K562 (cell line): ENCODE measurements around the gene MTMR10. TPM values are rescaled to one million over a fixed set of nuclear protein-coding genes. Genes with fewer than 3 reads are reported as not detected.
A peak's percentile ranks its signal among the peaks of the same experiment; 100 is the strongest.

Source experiments
- CBX5 ChIP-seq: IDR thresholded peaks from 2 replicates; pipeline ENCODE4 v1.6.1; 2014; ENCODE audit warnings: low read depth, borderline replicate concordance
- FOXA3 ChIP-seq, 2 experiments: fragments of 450-650 bp in 1 of 2; sonication (generic) in 1 of 2; formaldehyde crosslinking; IDR thresholded peaks in 1 of 2; conservative IDR thresholded peaks in 1 of 2; 2 replicates each; pipeline versions ENCODE4 v1.4.0 to v1.8.0; 2020 to 2022; ENCODE audit warnings: mild to moderate bottlenecking in 2 of 2, missing genetic modification reagents in 1 of 2
- JUN ChIP-seq, 2 experiments: sonication (generic) in 1 of 2; formaldehyde crosslinking in 1 of 2; IDR thresholded peaks; 2 replicates each; pipeline versions ENCODE4 v1.6.1 to v1.8.0; 2012 to 2022; ENCODE audit warnings: borderline replicate concordance in 2 of 2, mild to moderate bottlenecking in 2 of 2, improper control_type of control experiment in 1 of 2, low read depth in 1 of 2, low read length in 1 of 2, missing genetic modification reagents in 1 of 2
- KLF1 ChIP-seq: fragments of 450-650 bp; IDR thresholded peaks from 2 replicates; pipeline ENCODE4 v1.6.1; 2016; ENCODE audit warnings: missing genetic modification characterization, missing compliant biosample characterization
- MTA2 ChIP-seq: fragments of 450-650 bp; IDR thresholded peaks from 2 replicates; pipeline ENCODE4 v1.6.1; 2016; ENCODE audit warnings: low read depth
- MTA3 ChIP-seq: fragments of 450-650 bp; formaldehyde crosslinking; IDR thresholded peaks from 2 replicates; pipeline ENCODE4 v1.6.1; 2017; ENCODE audit warnings: mild to moderate bottlenecking, borderline replicate concordance
- NFIC ChIP-seq: fragments of 450-650 bp; IDR thresholded peaks from 2 replicates; pipeline ENCODE4 v1.6.1; 2017; ENCODE audit warnings: mild to moderate bottlenecking, inconsistent platforms
- NONO ChIP-seq, 2 experiments: fragments of 200-400 bp in 1 of 2; fragments of 450-650 bp in 1 of 2; formaldehyde crosslinking in 1 of 2; IDR thresholded peaks; 2 replicates each; pipeline ENCODE4 v1.6.1; 2017; ENCODE audit warnings: low read depth in 2 of 2, mild to moderate bottlenecking in 2 of 2, moderate library complexity in 2 of 2, low read length in 1 of 2
- POLR2B ChIP-seq: fragments of 450-650 bp; IDR thresholded peaks from 2 replicates; pipeline ENCODE4 v1.6.1; 2018; ENCODE audit warnings: low read depth; ENCODE audit not compliant: partially characterized antibody
- POLR2G ChIP-seq: fragments of 200-400 bp; formaldehyde crosslinking; IDR thresholded peaks from 2 replicates; pipeline ENCODE4 v1.6.1; 2017; ENCODE audit warnings: low read depth, mild to moderate bottlenecking, antibody characterized with exemption, low read length, moderate library complexity
- POU5F1 ChIP-seq: fragments of 150-350 bp; IDR thresholded peaks from 2 replicates; pipeline ENCODE4 v1.6.1; 2014; ENCODE audit warnings: borderline replicate concordance, low read length, low read depth, mild to moderate bottlenecking; ENCODE audit not compliant: partially characterized antibody
- RBFOX2 ChIP-seq: fragments of 200-400 bp; formaldehyde crosslinking; IDR thresholded peaks from 2 replicates; pipeline ENCODE4 v1.6.1; 2017; ENCODE audit warnings: low read depth, mild to moderate bottlenecking, low read length, moderate library complexity
- TAF7 ChIP-seq: fragments of 450-650 bp; IDR thresholded peaks from 2 replicates; pipeline ENCODE4 v1.6.1; 2016; ENCODE audit warnings: missing genetic modification characterization, missing compliant biosample characterization
- ZBTB11 ChIP-seq, 3 experiments: fragments of 200-800 bp in 1 of 3; fragments of 250-450 bp in 1 of 3; fragments of 450-650 bp in 1 of 3; sonication (Bioruptor Pico) in 1 of 3; sonication (Bioruptor generic) in 1 of 3; formaldehyde crosslinking in 1 of 3; IDR thresholded peaks; 2 replicates each; pipeline versions ENCODE4 v1.6.1 to v1.8.0; 2016 to 2022; ENCODE audit warnings: mild to moderate bottlenecking in 2 of 3, missing genetic modification characterization in 2 of 3, missing compliant biosample characterization in 1 of 3, moderate library complexity in 1 of 3
- ZBTB7A ChIP-seq: IDR thresholded peaks from 2 replicates; pipeline ENCODE4 v1.6.1; 2011; ENCODE audit warnings: low read depth, mild to moderate bottlenecking, low read length, moderate library complexity, borderline replicate concordance; ENCODE audit not compliant: control insufficient read depth
- ZNF24 ChIP-seq: fragments of 450-650 bp; IDR thresholded peaks from 2 replicates; pipeline ENCODE4 v1.6.1; 2016
- polyA plus RNA-seq, 8 experiments: library from polyadenylated mRNA; depleted of rRNA in 4 of 8; stranded (reverse) in 5 of 8; unstranded in 3 of 8; fragments of >200 nt; fragmentation: Nextera tagmentation in 2 of 8; fragmentation: Illumina TruSeq in 1 of 8; extraction: Ambion mirVana in 2 of 8; extraction: Trizol in 1 of 8; gene quantifications; 2 replicates each; pipeline versions ENCODE4 v1.2.1 to v1.2.3, GENCODE V29; 2011 to 2014; ENCODE audit warnings: inconsistent platforms in 1 of 8, missing spikeins in 1 of 8
- total RNA-seq, 7 experiments: library from RNA; depleted of rRNA in 6 of 7; stranded (reverse); fragments of >200 nt in 6 of 7; fragmentation: Illumina TruSeq in 2 of 7; extraction: Trizol in 2 of 7; gene quantifications; 2 replicates each; pipeline versions ENCODE4 v1.2.1 to v1.2.3, GENCODE V29; 2011 to 2021; ENCODE audit warnings: low replicate concordance in 1 of 7
- TF ChIP-seq, protein P1 (sequence below), 2 experiments: IDR thresholded peaks; 2 replicates each; pipeline ENCODE4 v1.6.1; 2011; ENCODE audit warnings: borderline replicate concordance in 1 of 2, control low read depth in 1 of 2, low read depth in 1 of 2, low read length in 1 of 2, mild to moderate bottlenecking in 1 of 2, mixed read lengths in 1 of 2, moderate library complexity in 1 of 2; ENCODE audit not compliant: insufficient read depth in 1 of 2, insufficient read length in 1 of 2, poor library complexity in 1 of 2, severe bottlenecking in 1 of 2; ENCODE audit errors: extremely low read depth in 1 of 2
- TF ChIP-seq, protein P2 (sequence below): sonication (generic); formaldehyde crosslinking; IDR thresholded peaks from 2 replicates; pipeline ENCODE4 v1.8.0; 2022; ENCODE audit warnings: mild to moderate bottlenecking, low read depth, missing genetic modification reagents

Gene MTMR10
- total and polyA plus RNA-seq, 9 of the 15 experiments (the other 6 are each of a cell fraction or from before 2014, with no cell fraction given): 1.6 to 6.8 (median 4.8) TPM

GRCh38 chr15:30991255-30992235 is at the start of gene MTMR10 (continued):
- TF ChIP-seq RBFOX2: peak; percentile 91
- 0 out of 4 replicates have a peak, but pooled peaks of 1 of the 2 experiments have one; percentile 21 for TF ChIP-seq FOXA3 (CRISPR knock-in tag; conservative IDR thresholded peaks at IDR 0.05 in 1 of 2, IDR thresholded peaks at IDR 0.05 in 1 of 2)
- TF ChIP-seq MTA2: no peak
- TF ChIP-seq MTA3: peak; percentile 98
- peak; percentile 67 for TF ChIP-seq POLR2B
- TF ChIP-seq ZBTB7A: peak; percentile 54; the same call in 1 of the 2 replicates
- TF ChIP-seq, protein P1, sequence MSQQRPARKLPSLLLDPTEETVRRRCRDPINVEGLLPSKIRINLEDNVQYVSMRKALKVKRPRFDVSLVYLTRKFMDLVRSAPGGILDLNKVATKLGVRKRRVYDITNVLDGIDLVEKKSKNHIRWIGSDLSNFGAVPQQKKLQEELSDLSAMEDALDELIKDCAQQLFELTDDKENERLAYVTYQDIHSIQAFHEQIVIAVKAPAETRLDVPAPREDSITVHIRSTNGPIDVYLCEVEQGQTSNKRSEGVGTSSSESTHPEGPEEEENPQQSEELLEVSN (IDR thresholded peaks at IDR 0.05; ENCODE audit: borderline replicate concordance in 1 of 2, extremely low read depth in 1 of 2, insufficient read depth in 1 of 2, insufficient read length in 1 of 2, low read depth in 1 of 2, low read length in 1 of 2, poor library complexity in 1 of 2, severe bottlenecking in 1 of 2): peak; percentile 25 to 75
- TF ChIP-seq, protein P2, sequence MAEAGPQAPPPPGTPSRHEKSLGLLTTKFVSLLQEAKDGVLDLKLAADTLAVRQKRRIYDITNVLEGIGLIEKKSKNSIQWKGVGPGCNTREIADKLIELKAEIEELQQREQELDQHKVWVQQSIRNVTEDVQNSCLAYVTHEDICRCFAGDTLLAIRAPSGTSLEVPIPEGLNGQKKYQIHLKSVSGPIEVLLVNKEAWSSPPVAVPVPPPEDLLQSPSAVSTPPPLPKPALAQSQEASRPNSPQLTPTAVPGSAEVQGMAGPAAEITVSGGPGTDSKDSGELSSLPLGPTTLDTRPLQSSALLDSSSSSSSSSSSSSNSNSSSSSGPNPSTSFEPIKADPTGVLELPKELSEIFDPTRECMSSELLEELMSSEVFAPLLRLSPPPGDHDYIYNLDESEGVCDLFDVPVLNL (CRISPR knock-in tag): no peak
- peak; percentile 83 for TF ChIP-seq NONO (IDR thresholded peaks at IDR 0.05; ENCODE audit: low read depth in 2 of 2, low read length in 1 of 2)
- 0 out of 2 replicates have a peak, but pooled peaks have one; percentile 10 for TF ChIP-seq JUN (IDR thresholded peaks at IDR 0.05; ENCODE audit: borderline replicate concordance, low read depth, low read length)
- no peak for TF ChIP-seq JUN (CRISPR knock-in tag; IDR thresholded peaks at IDR 0.05; ENCODE audit: borderline replicate concordance)
- TF ChIP-seq NFIC: peak; percentile 35; the same call in 1 of the 2 replicates
- peak in 2 of 3 experiments; percentile 17 to 82; a peak in 2 of 6 replicates for TF ChIP-seq ZBTB11 (CRISPR knock-in tag; IDR thresholded peaks at IDR 0.05)
- TF ChIP-seq POLR2G: peak; percentile 96
- peak; percentile 8; the same call in 1 of the 2 replicates for TF ChIP-seq TAF7 (tag)
- no peak for TF ChIP-seq CBX5
- TF ChIP-seq ZNF24: 0 out of 2 replicates have a peak, but pooled peaks have one; percentile 17
- peak; percentile 59 for TF ChIP-seq POU5F1
- TF ChIP-seq KLF1: peak; percentile 14; the same call in 1 of the 2 replicates
